ENCODE results near the gene FOXP3. TPM values are rescaled to one million over a fixed set of nuclear protein-coding genes. Genes with fewer than 3 reads are reported as not detected.

Gene FOXP3
- total RNA-seq, 1 donor from 2014 or later, result not detected

GRCh38 chrX:49254639-49255038 is 9.9 kb downstream of the FOXP3 start:
- Mint-ChIP-seq H3K27me3 (ENCODE audit: insufficient read depth, low read depth) (peaks cover 9% of the 10 kb centered on the region), H3K27ac (no peak overlapping the region), H3K4me3 (no peak overlapping the region), H3K4me1 (no peaks in the 10 kb centered on the region), H3K9me3 (peaks cover 25% of the 10 kb centered on the region), H3K36me3 (peaks cover 4% of the 10 kb centered on the region)
- Histone ChIP-seq H3K79me2 (ENCODE audit: low read depth) (no peaks in the 10 kb centered on the region), H4K20me1 (ENCODE audit: low read depth) (no peaks in the 10 kb centered on the region), H3F3A (ENCODE audit: low read depth) (no peaks in the 10 kb centered on the region), H3K36me3 (no peaks in the 10 kb centered on the region), H3K4me3 (no peak overlapping the region), H3K9ac (no peak overlapping the region), H3K4me2 (no peak overlapping the region), H2AFZ (replicated peaks) (no peak overlapping the region), H3K4me1 (no peaks in the 10 kb centered on the region), H3K27me3 (no peaks in the 10 kb centered on the region), H3K27ac (no peak overlapping the region), H3K9me3 (ENCODE audit: low read depth) (no peaks in the 10 kb centered on the region)
- no peak for DNase-seq (ENCODE audit: low spot score)
- TF ChIP-seq EZH2phosphoT487 (IDR thresholded peaks at IDR 0.05), result no peak
- TF ChIP-seq CTCF (IDR thresholded peaks at IDR 0.05), result no peak
- no peak for TF ChIP-seq EZH2 (IDR thresholded peaks at IDR 0.05)

GRCh38 chrX:49251325-49251724 is 13.2 kb downstream of the FOXP3 start:
- no peaks in the 10 kb centered on the region for H3K79me2 ChIP-seq (ENCODE audit: low read depth)
- Mint-ChIP-seq H3K36me3 (peaks cover 4% of the 10 kb centered on the region), H3K4me1 (no peaks in the 10 kb centered on the region), H3K27me3 (ENCODE audit: insufficient read depth, low read depth) (peaks cover 13% of the 10 kb centered on the region), H3K4me3 (no peak overlapping the region), H3K27ac (no peak overlapping the region), H3K9me3 (peaks cover 22% of the 10 kb centered on the region)
- H3K36me3 ChIP-seq, result no peaks in the 10 kb centered on the region
- no peak overlapping the region for H3K27ac ChIP-seq
- H2AFZ ChIP-seq (replicated peaks), result no peak overlapping the region
- no peaks in the 10 kb centered on the region for H4K20me1 ChIP-seq (ENCODE audit: low read depth)
- TF ChIP-seq EZH2phosphoT487 (IDR thresholded peaks at IDR 0.05), result no peak
- no peak for TF ChIP-seq EZH2 (IDR thresholded peaks at IDR 0.05)
- no peak for TF ChIP-seq CTCF (IDR thresholded peaks at IDR 0.05)
- H3K4me3 ChIP-seq, result no peak overlapping the region
- H3K4me2 ChIP-seq, result no peak overlapping the region
- DNase-seq (ENCODE audit: low spot score), result no peak
- H3K27me3 ChIP-seq, result no peaks in the 10 kb centered on the region
- no peak overlapping the region for H3K9ac ChIP-seq
- H3K4me1 ChIP-seq, result no peaks in the 10 kb centered on the region
- H3K9me3 ChIP-seq (ENCODE audit: low read depth), result no peaks in the 10 kb centered on the region
- no peaks in the 10 kb centered on the region for H3F3A ChIP-seq (ENCODE audit: low read depth)

GRCh38 chrX:49250578-49250977 is 13.9 kb downstream of the FOXP3 start:
- H3K4me1 ChIP-seq, result no peaks in the 10 kb centered on the region
- H3K9ac ChIP-seq, result no peak overlapping the region
- H2AFZ ChIP-seq (replicated peaks), result no peak overlapping the region
- no peak overlapping the region for H3K4me2 ChIP-seq
- H3K9me3 ChIP-seq (ENCODE audit: low read depth), result no peaks in the 10 kb centered on the region
- no peak overlapping the region for H3K27ac ChIP-seq
- no peaks in the 10 kb centered on the region for H4K20me1 ChIP-seq (ENCODE audit: low read depth)
- no peaks in the 10 kb centered on the region for H3K79me2 ChIP-seq (ENCODE audit: low read depth)
- H3K27me3 Mint-ChIP-seq (ENCODE audit: insufficient read depth, low read depth), result peaks cover 14% of the 10 kb centered on the region
- no peaks in the 10 kb centered on the region for H3K36me3 ChIP-seq
- no peak overlapping the region for H3K4me3 Mint-ChIP-seq
- peaks cover 21% of the 10 kb centered on the region for H3K9me3 Mint-ChIP-seq
- no peaks in the 10 kb centered on the region for H3K4me1 Mint-ChIP-seq
- no peak overlapping the region for H3K4me3 ChIP-seq
- H3K36me3 Mint-ChIP-seq, result peaks cover 4% of the 10 kb centered on the region
- TF ChIP-seq CTCF (IDR thresholded peaks at IDR 0.05) (no peak), EZH2 (IDR thresholded peaks at IDR 0.05) (no peak), EZH2phosphoT487 (IDR thresholded peaks at IDR 0.05) (no peak)
- no peak for DNase-seq (ENCODE audit: low spot score)
- peak overlapping the region; percentile 12 for H3K27ac Mint-ChIP-seq
- no peaks in the 10 kb centered on the region for H3K27me3 ChIP-seq
- no peaks in the 10 kb centered on the region for H3F3A ChIP-seq (ENCODE audit: low read depth)

Data from neural progenitor cell (in vitro differentiated cells).